Measurements from ENCODE around the gene UAP1L1.
"Not testable (repeated sequence)": the region's sequence is repeated elsewhere in the genome, so short reads cannot be mapped to it uniquely, and the experiment has no call there.

UAP1L1 gene

DNA sequence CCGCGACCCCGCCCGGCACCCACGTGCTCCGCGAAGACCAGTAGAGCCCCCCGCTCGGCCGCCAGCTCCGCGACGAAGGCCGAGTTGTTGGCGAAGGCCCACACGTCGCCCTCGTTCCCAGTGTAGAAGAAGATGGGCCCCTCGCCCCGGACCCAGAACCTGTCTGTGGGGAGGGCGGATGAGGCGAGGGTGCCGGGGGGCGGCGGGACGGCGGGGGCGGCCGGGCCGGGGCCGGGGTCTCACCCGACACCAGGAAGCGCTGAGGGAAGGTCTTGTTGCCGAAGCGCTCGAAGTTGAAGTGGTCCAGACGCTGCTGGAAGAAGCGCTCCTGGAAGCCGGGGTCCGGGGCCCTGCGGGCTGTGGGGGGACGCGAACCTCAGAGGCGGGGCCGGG is 36.9 kb downstream of the UAP1L1 start:
- no peak for DNase-seq (ENCODE audit: low read depth in 1 of 2, low spot score in 1 of 2)

DNA sequence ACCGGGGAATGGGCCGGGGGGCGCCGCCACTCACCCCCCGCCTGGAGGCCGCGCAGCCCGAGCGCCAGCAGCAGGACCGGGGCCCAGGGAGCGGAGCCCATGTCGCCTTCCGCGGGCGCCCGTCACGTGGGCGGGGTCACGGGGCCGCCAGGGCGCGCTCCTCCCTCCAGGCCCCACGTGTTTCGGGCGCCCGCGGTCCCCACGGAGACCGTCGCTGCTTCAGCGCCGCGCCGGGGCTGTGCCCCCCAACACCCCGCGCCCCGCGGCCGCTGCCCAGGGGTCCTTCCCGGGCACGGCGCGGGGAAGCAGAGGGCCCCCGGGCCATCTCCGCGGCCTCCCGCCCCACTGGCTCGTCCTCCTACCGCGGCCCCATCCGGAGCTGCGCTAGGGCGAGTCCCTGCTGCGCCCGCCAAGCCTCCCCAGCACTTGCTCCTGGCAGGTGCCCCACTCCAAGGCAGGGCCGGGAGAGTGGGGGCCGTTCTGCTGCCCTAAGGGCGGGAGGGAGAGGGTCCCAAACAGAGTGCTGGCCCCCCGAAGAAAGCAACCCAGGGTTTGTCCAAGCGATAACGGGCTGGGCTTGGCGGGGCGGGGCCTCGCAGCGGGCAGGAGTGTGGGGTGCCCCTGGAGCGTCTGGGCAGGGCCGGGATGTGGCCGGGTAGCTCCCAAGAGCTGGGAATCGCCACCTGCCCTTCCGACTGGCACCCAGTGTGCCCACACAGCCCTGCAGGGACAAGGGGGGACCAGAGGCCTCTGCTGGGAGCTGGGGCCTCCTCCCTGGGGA is 37.5 kb downstream of the UAP1L1 start, which contains the start of gene DPP7:
DPP7 (minus strand) TSS at position 121 of the 781 bp plus-strand sequence; CDS start at position 101, 20 bp downstream.
- DNase-seq (ENCODE audit: low read depth in 1 of 2, low spot score in 1 of 2): peak; percentile 64 to 66

DNA sequence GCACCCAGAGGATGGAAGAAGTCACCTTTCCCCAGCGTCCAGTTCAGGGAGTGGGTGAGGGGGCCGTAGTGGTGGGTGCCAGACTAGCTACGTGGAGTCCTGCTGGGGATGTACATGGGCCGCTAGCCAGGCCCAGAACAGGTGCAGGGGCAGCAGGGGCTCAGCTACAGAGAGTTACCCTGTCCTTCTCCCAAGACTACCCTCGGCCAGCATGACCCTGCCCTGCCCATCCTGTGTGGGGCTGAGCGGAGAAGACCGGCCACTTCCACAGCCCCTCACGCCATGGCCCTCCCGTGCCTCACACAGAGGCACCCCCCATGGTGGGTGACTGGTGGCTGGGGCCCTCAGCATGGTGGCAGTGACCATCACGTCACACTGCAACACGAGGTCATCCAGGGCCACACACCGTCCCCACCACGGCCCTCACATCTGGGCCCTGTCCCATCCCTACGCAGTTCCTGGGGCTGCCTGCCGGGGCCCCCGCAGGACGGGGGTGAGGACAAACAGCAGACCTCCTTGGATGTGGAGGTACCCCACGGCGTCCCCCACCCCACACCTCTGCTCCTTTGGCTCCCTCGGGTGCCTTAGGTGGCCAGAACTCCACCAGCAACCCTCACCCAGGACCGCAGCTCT is 38.2 kb downstream of the UAP1L1 start:
- DNase-seq (ENCODE audit: low read depth in 1 of 2, low spot score in 1 of 2): no peak

DNA sequence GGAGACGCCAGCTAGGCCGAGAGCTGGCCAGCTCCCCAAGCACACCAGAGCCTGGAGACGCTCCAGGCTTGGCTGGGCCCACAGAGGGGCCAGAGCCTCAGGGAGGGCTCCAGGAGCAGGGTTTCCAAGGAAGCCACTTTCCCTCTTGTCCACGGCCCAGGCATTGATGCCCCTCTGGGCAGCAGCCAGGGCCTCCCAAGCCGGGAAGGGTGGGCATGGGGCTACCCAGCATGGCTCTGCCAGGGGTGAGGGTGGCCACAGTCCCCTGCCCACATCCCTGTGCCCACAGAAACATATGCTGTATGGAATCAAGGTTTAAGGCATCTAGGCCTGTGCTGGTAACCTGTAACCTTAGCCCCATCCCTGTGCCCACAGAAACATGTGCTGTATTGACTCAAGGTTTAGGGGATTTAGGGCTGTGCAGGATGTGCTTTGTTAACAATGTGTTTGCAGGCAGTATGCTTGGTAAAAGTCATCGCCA is 38.8 kb downstream of the UAP1L1 start:
- DNase-seq (ENCODE audit: low read depth in 1 of 2, low spot score in 1 of 2): no peak

DNA sequence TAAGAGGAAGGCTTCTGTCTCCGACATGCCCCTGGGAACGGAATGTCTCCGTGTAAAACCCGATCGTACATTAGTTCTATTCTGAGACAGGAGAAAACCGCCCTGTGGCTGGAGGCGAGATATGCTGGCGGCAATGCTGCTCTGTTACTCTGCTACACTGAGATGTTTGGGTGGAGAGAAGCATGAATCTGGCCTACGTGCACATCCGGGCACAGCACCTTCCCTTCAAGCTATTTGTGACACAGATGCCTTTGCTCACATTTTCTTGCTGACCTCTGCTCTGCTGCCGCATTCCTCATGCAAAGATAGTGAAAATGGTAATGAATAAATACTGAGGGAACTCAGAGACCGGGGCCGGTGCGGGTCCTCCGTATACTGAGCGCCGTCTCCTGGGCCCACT is 39.4 kb downstream of the UAP1L1 start:
- DNase-seq (ENCODE audit: low read depth in 1 of 2, low spot score in 1 of 2): no peak

DNA sequence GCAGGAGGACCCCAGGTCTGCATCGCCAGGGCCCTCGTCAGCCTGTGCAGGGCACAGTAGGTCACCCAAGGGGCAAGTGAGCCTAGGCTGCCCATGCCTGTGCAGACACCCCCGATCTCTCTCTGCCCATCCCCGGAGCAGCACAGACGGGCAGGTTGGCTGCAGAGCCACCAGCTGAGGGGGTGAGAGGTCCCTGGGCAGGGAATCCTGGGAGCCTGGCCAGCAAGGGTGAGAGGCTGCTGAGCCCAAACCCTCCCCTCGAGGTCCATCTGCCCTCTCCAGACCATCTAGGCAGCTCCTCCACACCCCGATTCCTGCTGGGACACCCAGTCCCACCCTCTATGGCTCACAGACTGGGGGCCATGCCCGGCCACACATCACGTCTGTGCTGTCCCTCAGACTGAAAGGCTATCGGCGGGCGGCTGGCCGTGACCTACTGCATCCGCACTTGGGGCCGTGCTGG is 40.0 kb downstream of the UAP1L1 start:
- DNase-seq (ENCODE audit: low read depth in 1 of 2, low spot score in 1 of 2): no peak

DNA sequence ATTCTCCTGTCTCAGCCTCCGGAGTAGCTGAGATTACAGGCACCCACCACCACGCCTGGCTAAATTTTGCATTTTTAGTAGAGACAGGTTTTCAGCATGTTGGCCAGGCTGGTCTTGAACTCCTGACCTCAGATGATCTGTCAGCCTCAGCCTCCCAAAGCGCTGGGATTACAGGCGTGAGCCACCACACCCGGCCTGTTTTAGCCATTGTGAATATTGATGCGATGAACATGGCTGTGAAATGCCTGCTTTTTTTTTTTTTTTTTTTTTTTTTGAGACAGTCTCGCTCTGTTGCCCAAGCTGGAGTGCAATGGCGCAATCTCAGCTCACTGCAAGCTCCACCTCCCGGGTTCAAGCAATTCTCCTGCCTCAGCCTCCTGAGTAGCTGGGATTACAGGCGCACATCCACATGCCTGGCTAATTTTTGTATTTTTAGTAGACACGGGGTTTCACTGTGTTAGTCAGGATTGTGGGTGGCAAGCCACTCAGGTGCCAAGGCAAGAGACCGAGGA is 40.8 kb downstream of the UAP1L1 start:
- DNase-seq (ENCODE audit: low read depth in 1 of 2, low spot score in 1 of 2): not testable (repeated sequence)

GRCh38 chr9:137121927-137122795 is 44.8 kb downstream of the UAP1L1 start:
- not testable (repeated sequence) for DNase-seq (ENCODE audit: low read depth in 1 of 2, low spot score in 1 of 2)

GRCh38 chr9:137122796-137123467 is 45.6 kb downstream of the UAP1L1 start:
- not testable (repeated sequence) for DNase-seq (ENCODE audit: low read depth in 1 of 2, low spot score in 1 of 2)

- DNase-seq (ENCODE audit: low read depth in 1 of 2, low spot score in 1 of 2): no peak
Measured at GRCh38 chr9:137123468-137123837, 46.1 kb downstream of the UAP1L1 start.

DNA sequence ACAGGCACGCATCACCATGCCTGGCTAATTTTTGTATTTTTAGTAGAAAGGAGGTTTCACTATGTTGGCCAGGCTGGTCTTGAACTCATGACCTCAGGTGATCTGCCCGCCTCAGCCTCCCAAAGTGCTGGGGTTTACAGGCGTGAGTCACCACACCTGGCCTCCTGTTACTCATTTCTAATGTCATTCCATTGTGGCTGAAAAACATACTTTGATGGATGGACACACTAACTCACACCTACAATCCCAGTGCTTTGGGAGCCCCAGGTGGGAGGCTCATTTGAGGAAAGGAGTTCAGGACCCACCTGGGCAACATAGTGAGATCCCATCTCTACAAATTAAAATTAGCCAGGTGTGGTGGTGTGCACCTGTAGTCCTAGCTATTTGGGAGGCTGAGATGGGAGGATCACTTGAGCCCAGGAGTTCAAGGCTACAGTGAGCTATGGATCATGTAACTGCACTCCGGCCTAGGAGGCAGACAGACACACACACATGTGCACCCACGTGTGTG is 46.7 kb downstream of the UAP1L1 start:
- not testable (repeated sequence) for DNase-seq (ENCODE audit: low read depth in 1 of 2, low spot score in 1 of 2)

DNA sequence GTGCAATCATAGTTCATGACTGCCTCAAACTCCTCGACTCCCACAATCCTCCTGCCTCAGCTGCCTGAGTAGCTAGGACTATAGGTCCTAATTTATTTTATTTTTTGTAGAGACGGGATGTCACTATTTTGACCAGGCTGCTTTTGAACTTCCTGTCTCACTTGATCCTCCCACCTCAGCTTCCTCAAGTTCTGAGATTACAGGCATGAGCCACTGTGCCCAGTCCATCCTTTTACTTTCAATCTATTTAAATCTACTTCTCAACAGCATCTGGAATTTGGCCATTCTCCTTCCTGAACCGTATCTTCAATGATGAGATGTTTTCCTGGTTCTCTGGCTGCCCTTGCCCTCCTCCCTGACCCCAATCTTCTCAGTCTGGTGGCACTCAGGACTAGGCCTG is 49.5 kb downstream of the UAP1L1 start:
- no peak for DNase-seq (ENCODE audit: low read depth in 1 of 2, low spot score in 1 of 2)

GRCh38 chr9:137127301-137128157 is 50.2 kb downstream of the UAP1L1 start:
- no peak for DNase-seq (ENCODE audit: low read depth in 1 of 2, low spot score in 1 of 2)

DNA sequence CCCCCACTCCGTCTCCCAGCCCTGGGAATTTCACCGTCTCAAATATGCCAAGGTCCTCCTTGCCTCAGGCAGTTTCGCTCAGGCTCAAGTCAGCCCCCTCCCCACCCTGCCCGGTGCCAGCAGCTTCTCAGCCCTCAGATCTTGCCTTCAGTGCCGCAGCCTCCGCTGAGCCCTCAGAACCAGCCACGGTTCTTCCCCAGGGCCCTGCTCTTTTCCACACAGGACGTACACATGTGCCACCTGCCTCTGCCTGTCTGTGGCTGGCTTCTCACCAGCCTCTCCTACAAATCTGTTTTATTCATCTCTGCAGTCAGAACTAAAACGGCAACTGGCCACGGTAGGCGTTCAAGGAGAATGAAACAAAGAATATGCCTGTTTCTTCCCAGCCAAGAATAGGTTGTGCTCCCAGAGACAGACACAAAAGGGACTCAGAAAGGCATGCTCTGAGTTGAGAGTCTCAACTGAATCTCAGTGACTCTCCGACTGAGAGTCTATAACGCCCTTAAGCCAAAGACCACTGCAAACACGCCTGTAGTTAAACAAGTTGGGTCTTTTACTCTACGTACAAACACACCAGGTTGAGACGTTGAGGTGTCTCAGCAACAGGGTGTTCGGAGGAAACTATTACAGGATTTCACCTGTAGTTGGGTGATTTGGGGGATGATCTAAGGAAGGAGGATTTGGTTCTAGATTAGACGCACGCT is 51.0 kb downstream of the UAP1L1 start:
- no peak for DNase-seq (ENCODE audit: low read depth in 1 of 2, low spot score in 1 of 2)

GRCh38 chr9:137128862-137129455 is 51.6 kb downstream of the UAP1L1 start:
- no peak for DNase-seq (ENCODE audit: low read depth in 1 of 2, low spot score in 1 of 2)

GRCh38 chr9:137129456-137130175 is 52.3 kb downstream of the UAP1L1 start:
- DNase-seq (ENCODE audit: low read depth in 1 of 2, low spot score in 1 of 2): peak; percentile 78 to 85

GRCh38 chr9:137130176-137130755 is 52.9 kb downstream of the UAP1L1 start:
- no peak for DNase-seq (ENCODE audit: low read depth in 1 of 2, low spot score in 1 of 2)

Data from activated CD4-positive, alpha-beta T cell treated with anti-CD3 and anti-CD28 coated beads, Interleukin-2, amount 50 U/mL, for 24 hours (primary cell).